Hepatocyte (in vitro differentiated cells): ENCODE results near the gene FOXO6.

Source experiments
- CTCF ChIP-seq: fragments of 200-600 bp; sonication (generic); IDR thresholded peaks from 2 replicates; pipeline ENCODE4 v1.5.1; 2016; ENCODE audit warnings: antibody characterized with exemption, mild to moderate bottlenecking; ENCODE audit not compliant: poor library complexity
- EZH2 ChIP-seq: fragments of 200-600 bp; sonication (generic); IDR thresholded peaks from 2 replicates; pipeline ENCODE4 v1.6.1; 2016; ENCODE audit warnings: antibody characterized with exemption, mild to moderate bottlenecking, borderline replicate concordance
- EZH2phosphoT487 ChIP-seq: fragments of 200-600 bp; sonication (generic); IDR thresholded peaks from one replicate; pipeline ENCODE4 v1.6.1; 2018; ENCODE audit warnings: antibody characterized with exemption, mild to moderate bottlenecking, low read depth, moderate library complexity; ENCODE audit not compliant: unreplicated experiment, severe bottlenecking

- TF ChIP-seq EZH2 (no peak), CTCF (no peak), EZH2phosphoT487 (no peak)
These were observed 17.9 kb downstream of the FOXO6 start for GRCh38 chr1:41378999-41379737.
